ENCODE measurements around the gene TSEN54.

Gene TSEN54

DNA sequence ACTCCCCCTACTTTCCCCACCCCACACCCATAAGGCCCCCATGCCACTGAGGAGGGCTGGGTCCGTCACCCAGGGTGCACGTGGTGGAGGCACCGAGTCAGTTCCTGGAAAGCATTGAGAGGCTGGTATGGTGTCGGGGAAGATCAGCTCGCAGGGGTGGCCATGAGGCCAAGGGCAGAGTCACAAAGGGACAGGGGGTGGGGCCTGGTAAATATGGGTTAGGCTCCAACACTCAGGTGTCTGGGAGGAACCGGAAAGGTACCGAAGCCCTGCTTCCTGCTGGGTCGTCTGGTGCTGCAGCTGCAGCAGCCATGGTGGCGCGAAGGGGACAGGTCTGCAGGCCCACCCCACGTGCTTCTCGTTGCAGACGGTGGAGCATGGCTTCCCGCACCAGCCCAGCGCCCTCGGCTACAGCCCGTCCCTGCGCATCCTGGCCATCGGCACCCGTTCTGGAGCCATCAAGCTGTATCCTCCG, 39.4 kb downstream of the TSEN54 start:
- TF ChIP-seq YY1 (IDR thresholded peaks at IDR 0.05; ENCODE audit: low read depth) = no peak

DNA sequence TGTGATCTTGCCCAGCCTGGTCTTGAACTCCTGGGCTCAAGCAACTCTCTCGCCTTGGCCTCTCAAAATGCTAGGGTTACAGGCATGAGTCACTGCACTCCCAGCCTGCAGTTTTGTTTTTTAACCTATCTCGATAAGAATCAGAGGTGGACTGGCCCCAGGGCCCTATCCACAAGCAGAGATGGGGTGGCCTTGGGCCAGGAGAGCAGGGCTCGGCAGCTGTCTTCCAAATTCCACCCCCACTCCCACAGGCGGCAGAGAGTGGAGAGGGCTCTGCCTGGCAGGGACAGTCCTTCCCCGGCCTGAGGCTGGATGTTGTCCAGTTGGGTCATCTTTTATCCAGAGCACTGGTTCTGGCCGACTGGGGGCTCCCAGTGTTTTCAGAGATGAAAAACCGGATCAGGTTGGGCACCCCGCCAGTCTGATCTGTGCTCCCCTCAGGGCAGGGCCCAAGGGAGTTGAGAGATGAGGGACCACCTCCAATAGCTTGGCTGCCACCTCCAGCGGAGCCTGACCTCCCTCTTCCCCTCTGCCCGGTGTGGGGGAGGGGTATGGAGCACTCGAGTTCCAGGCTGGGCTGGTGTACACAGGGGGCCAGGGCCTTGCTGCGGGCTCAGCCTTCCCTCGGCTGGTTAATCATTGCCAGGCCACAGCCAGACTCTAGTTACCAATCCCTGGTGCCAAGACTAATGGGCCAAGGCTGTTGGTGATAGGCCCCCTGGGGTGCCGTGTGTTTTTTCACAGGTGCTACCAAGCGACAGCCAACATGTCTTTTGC, 40.9 kb downstream of the TSEN54 start:
- TF ChIP-seq TEAD4 (IDR thresholded peaks at IDR 0.05) (no peak), EP300 (IDR thresholded peaks at IDR 0.05; ENCODE audit: borderline replicate concordance) (no peak)

DNA sequence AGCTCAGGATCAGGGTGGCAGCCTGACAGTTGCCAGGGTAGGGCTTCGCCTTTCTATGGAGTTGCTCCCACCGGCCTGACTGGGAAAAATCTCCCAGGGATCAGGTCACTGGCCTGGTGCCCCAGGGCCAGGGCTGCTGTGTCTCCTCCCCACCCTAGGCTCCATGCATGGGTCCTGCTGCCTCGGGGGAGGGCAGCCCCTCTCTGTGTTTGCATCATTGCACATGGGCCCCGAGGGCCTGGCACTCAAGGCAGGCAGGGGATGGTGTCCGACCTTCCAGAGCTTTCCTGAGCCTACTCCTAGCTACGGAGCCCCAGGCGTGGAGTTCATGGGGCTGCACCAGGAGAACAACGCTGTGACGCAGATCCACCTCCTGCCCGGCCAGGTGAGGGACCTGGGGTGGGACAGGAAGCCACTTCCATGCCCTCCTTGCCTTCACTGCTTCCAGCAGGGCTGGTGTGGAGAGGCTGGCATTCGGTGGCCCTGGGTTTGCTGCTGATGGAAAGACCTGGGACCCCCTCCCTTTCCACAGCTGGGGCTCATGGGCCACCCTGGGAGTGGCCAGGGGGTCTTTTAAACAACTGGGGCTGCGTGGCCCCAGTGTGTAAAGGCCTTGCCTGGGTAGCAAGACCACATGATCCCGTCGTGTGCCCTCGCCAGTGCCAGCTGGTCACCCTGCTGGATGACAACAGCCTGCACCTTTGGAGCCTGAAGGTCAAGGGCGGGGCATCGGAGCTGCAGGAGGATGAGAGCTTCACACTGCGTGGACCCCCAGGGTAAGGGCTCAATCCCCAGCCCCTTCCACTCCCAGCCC, 41.7 kb downstream of the TSEN54 start:
- TF ChIP-seq, protein P1, sequence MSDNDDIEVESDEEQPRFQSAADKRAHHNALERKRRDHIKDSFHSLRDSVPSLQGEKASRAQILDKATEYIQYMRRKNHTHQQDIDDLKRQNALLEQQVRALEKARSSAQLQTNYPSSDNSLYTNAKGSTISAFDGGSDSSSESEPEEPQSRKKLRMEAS (IDR thresholded peaks at IDR 0.05) = no peak
- TF ChIP-seq FOXM1 (IDR thresholded peaks at IDR 0.05; ENCODE audit: borderline replicate concordance, low read depth) (no peak), CREB1 (IDR thresholded peaks at IDR 0.05; ENCODE audit: low read depth) (no peak), ZBTB7A (IDR thresholded peaks at IDR 0.05; ENCODE audit: low read depth) (no peak), EGR1 (IDR thresholded peaks at IDR 0.05) (no peak), EP300 (IDR thresholded peaks at IDR 0.05; ENCODE audit: borderline replicate concordance) (no peak), TCF12 (IDR thresholded peaks at IDR 0.05; ENCODE audit: low read depth) (no peak), YY1 (IDR thresholded peaks at IDR 0.05; ENCODE audit: low read depth) (no peak), TEAD4 (IDR thresholded peaks at IDR 0.05) (no peak), CEBPB (IDR thresholded peaks at IDR 0.05) (no peak), TAF1 (IDR thresholded peaks at IDR 0.05; ENCODE audit: low read depth) (no peak), NFIC (IDR thresholded peaks at IDR 0.05) (no peak), RAD21 (IDR thresholded peaks at IDR 0.05; ENCODE audit: low read depth) (no peak)
- TF ChIP-seq, protein P2, sequence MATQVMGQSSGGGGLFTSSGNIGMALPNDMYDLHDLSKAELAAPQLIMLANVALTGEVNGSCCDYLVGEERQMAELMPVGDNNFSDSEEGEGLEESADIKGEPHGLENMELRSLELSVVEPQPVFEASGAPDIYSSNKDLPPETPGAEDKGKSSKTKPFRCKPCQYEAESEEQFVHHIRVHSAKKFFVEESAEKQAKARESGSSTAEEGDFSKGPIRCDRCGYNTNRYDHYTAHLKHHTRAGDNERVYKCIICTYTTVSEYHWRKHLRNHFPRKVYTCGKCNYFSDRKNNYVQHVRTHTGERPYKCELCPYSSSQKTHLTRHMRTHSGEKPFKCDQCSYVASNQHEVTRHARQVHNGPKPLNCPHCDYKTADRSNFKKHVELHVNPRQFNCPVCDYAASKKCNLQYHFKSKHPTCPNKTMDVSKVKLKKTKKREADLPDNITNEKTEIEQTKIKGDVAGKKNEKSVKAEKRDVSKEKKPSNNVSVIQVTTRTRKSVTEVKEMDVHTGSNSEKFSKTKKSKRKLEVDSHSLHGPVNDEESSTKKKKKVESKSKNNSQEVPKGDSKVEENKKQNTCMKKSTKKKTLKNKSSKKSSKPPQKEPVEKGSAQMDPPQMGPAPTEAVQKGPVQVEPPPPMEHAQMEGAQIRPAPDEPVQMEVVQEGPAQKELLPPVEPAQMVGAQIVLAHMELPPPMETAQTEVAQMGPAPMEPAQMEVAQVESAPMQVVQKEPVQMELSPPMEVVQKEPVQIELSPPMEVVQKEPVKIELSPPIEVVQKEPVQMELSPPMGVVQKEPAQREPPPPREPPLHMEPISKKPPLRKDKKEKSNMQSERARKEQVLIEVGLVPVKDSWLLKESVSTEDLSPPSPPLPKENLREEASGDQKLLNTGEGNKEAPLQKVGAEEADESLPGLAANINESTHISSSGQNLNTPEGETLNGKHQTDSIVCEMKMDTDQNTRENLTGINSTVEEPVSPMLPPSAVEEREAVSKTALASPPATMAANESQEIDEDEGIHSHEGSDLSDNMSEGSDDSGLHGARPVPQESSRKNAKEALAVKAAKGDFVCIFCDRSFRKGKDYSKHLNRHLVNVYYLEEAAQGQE (IDR thresholded peaks at IDR 0.05; ENCODE audit: low read depth) = no peak
- TF ChIP-seq, protein P3, sequence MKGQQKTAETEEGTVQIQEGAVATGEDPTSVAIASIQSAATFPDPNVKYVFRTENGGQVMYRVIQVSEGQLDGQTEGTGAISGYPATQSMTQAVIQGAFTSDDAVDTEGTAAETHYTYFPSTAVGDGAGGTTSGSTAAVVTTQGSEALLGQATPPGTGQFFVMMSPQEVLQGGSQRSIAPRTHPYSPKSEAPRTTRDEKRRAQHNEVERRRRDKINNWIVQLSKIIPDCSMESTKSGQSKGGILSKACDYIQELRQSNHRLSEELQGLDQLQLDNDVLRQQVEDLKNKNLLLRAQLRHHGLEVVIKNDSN (IDR thresholded peaks at IDR 0.05) = no peak

DNA sequence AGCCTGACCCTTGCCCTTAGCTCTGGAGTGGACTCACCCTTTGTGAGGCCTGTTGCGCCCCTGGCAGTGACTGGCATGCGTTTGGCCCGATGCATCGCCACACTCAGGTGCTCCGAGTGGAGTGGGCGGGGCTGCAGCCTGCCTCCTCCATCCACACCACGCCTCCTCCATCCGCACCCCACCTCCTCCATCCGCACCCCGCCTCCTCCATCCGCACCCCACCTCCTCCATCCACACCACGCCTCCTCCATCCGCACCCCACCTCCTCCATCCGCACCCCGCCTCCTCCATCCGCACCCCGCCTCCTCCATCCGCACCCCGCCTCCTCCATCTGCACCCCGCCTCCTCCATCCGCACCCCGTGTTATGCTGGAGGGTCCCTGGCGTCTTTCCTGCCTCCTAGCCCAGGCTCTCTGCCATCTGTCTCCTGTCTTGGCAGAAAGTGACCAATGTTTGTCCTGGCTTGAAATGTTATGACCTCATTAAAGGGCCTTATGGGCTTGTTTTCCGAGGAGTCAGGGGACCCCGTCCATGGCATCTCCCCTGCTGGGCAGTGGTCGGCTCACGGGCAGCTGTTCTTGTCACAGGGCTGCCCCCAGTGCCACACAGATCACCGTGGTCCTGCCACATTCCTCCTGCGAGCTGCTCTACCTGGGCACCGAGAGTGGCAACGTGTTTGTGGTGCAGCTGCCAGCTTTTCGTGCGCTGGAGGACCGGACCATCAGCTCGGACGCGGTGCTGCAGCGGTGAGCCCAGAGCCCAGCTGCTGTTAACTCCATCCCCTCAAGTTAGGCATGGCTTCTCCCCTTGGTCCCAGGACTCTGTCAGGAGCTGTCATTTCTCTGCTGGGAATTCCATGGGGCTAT, 42.6 kb downstream of the TSEN54 start:
- TF ChIP-seq, protein P1 (IDR thresholded peaks at IDR 0.05) = no peak
- TF ChIP-seq CREB1 (IDR thresholded peaks at IDR 0.05; ENCODE audit: low read depth) (no peak), NFIC (IDR thresholded peaks at IDR 0.05) (no peak)
- TF ChIP-seq, protein P3 (IDR thresholded peaks at IDR 0.05) = no peak

DNA sequence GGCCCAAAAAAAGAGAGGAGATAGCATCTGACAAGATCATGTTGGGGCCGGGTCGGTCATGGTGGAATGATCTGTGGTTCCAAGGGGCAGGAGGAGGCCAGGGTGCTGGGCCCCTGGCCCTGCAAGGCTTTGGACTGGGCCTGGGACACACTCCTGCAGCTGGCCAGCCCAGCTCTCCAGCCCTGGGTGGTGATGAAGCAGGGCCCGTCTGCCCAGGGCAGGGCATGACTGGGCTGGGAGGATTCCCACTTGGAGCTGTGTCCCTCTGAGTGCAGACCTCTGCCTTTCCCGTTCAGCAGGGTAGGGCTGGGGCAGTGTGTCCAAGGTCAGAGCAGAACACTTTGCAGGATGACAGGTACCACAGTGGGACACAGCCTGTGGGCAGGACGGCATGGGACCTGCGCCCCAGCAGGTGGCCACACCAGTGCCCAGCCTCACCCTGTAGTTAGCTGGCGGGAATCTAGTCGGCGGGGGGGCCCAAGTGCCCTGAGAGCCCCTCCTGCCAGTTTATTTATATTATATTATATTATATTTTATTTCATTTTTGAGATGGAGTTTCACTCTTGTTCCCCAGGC, 43.7 kb downstream of the TSEN54 start:
- TF ChIP-seq, protein P1 (IDR thresholded peaks at IDR 0.05) = no peak
- TF ChIP-seq CEBPB (IDR thresholded peaks at IDR 0.05) = no peak
- no peak for TF ChIP-seq TEAD4 (IDR thresholded peaks at IDR 0.05)
- TF ChIP-seq YY1 (IDR thresholded peaks at IDR 0.05; ENCODE audit: low read depth) = no peak
- TF ChIP-seq CREB1 (IDR thresholded peaks at IDR 0.05; ENCODE audit: low read depth) = no peak

DNA sequence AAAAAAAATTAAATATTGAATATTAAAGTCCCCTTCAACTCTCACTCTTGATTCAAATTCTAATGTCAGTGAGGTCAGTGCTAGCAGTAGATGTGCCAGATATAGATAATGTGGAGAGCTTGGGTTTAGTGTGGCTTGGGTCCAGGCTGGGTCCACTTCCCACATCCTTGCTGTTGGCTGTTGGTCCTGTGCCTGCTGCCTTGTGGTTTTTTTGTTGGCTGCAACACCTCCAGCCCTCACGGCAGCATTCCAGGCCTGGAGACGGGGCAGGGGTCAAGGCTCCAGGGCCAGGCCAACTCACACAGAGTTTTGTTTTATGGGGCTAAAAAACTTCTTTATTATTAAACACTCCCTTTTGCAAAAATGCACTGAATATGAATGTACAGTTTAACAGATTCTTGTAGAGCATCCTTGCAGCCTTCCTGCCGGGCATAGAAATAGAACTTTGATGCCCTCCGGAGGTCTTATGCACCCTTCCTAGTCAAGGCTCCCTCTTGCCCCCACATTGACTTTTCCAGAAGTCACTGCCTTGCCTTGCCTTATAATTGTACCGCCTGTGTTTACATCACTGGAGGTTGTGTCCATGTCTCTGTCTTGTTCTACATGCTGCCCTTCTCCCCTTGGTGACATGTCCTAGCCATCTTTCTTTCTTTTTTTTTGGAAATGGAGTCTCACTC, 45.7 kb downstream of the TSEN54 start:
- TF ChIP-seq RAD21 (IDR thresholded peaks at IDR 0.05; ENCODE audit: low read depth) (peak; percentile 12; the same call in 1 of the 2 replicates), TAF1 (IDR thresholded peaks at IDR 0.05; ENCODE audit: low read depth) (no peak)

Data from Ishikawa (cell line).